Rectal smooth muscle tissue (tissue), 1 donor: Measurements from ENCODE around the gene CAPZA3.
"Not testable (repeated sequence)": the region's sequence is repeated elsewhere in the genome, so short reads cannot be mapped to it uniquely, and the experiment has no call there.

ENCODE experiments used
- H3K27ac ChIP-seq: one replicate; pipeline ENCODE4 v1.7.0; 2013; ENCODE audit warnings: low read depth, low read length, inconsistent platforms
- H3K27me3 ChIP-seq: one replicate; pipeline ENCODE4 v1.7.0; 2013; ENCODE audit warnings: low read length; ENCODE audit not compliant: control insufficient read depth, insufficient read depth
- H3K36me3 ChIP-seq: one replicate; pipeline ENCODE4 v1.7.0; 2013; ENCODE audit warnings: low read length; ENCODE audit not compliant: control insufficient read depth, insufficient read depth
- H3K4me1 ChIP-seq: one replicate; pipeline ENCODE4 v1.7.0; 2013; ENCODE audit warnings: low read length; ENCODE audit not compliant: control insufficient read depth, insufficient read depth
- H3K4me3 ChIP-seq: one replicate; pipeline ENCODE4 v1.7.0; 2013; ENCODE audit warnings: low read length
- H3K9ac ChIP-seq: one replicate; pipeline ENCODE4 v1.7.0; 2013; ENCODE audit warnings: low read length

CAPZA3 gene, protein sequence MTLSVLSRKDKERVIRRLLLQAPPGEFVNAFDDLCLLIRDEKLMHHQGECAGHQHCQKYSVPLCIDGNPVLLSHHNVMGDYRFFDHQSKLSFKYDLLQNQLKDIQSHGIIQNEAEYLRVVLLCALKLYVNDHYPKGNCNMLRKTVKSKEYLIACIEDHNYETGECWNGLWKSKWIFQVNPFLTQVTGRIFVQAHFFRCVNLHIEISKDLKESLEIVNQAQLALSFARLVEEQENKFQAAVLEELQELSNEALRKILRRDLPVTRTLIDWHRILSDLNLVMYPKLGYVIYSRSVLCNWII

DNA sequence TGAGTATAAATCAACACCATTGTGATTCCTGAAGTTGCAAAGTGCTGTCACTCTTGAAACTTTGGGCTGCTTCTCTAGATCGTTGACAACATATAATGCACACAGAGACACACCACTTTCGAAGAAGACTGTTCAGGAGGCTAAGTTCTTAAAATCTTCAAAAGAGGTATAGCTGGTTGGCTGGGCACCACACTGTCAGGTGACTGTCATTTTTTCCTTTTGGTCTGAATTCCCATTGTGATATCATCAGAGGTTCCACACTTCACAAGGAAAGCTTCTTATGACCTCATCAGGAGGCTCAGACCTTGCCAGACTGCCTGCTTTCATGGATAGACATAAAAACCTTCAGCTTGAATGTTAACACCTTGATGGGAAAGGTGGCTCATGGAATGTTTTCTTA, at the start of gene CAPZA3, which contains the start of gene PLCZ1:
Gene CAPZA3, plus strand, starts transcription at position 301 of the 400 bp plus-strand sequence. CDS start 150 bp downstream, outside the sequence.
Gene PLCZ1, minus strand, starts transcription at position 194 of the 400 bp plus-strand sequence. CDS start 641 bp downstream, outside the sequence.
- Histone ChIP-seq H3K9ac (no peak within 1 kb of the TSS), H3K4me3 (no peak within 1 kb of the TSS), H3K27ac (no peak within 1 kb of the TSS), H3K4me1 (no peaks in the 10 kb centered on the region), H3K36me3 (no peaks in the 10 kb centered on the region), H3K27me3 (no peaks in the 10 kb centered on the region)

DNA sequence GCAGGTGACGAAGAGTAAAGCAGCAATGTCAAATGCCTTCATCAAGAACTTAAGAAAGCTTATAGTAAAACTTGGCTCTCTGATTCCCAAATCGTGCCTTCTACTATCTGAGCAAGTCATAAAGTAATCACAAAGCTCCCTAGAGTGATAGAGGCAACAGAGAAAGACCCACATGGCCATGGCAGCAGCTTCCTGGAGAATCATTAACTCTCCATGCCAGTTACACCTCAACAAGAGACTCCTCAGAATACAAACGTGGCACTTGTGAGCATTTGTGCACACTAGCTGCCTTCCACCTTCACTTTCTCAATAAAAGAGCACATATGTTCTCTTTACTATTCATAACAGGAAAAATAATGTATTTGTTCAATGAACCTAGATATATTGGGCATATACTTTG, 48.1 kb upstream of the CAPZA3 start:
- Histone ChIP-seq H3K27ac (no peak overlapping the region), H3K4me3 (no peak overlapping the region), H3K4me1 (no peaks in the 10 kb centered on the region), H3K36me3 (no peaks in the 10 kb centered on the region), H3K9ac (no peak overlapping the region), H3K27me3 (no peaks in the 10 kb centered on the region)

DNA sequence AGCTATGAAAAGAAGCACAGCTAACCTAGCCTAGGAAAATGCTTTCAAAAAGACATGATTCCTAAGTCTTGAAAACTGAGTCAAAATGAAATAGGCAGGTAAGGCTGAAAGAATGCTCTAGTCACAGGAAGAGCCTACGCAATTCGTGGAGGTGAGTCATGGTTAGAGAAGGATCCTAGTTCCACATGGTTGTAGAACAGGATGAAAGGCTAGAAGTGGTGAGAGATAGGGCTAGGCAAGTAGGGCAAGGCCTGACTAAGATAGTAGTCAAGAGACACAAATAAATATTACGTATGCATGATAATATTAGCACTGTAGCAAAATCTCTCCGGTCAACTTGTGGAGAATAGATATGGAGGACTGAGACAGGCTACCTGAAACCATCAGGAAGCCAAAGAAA, 47.3 kb upstream of the CAPZA3 start:
- H3K4me1 ChIP-seq = no peaks in the 10 kb centered on the region
- no peaks in the 10 kb centered on the region for H3K36me3 ChIP-seq
- no peaks in the 10 kb centered on the region for H3K27me3 ChIP-seq
- H3K27ac ChIP-seq = no peak overlapping the region
- no peak overlapping the region for H3K9ac ChIP-seq
- no peak overlapping the region for H3K4me3 ChIP-seq

DNA sequence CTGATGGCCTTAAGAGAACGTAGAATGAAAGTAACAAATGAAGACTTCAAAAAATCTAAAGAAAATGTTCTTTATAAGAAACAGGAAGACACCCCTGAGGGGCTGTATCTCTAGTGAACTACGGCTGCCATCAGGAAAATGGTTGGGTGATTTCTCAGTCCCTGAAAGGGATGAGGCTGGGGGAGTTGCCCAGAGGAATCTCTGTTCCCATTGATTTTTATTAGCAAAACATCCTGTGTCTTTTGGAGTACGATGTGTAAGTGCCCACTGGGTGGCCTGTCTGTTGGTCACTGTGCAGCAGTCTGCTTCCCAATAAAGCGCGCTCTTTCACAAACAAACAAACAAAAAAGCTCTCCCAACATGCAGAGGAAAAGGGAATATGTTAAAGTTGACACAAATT, 43.9 kb upstream of the CAPZA3 start:
- H3K27me3 ChIP-seq, H3K4me1 ChIP-seq, H3K36me3 ChIP-seq, H3K27ac ChIP-seq, H3K4me3 ChIP-seq, H3K9ac ChIP-seq: not testable (repeated sequence)

DNA sequence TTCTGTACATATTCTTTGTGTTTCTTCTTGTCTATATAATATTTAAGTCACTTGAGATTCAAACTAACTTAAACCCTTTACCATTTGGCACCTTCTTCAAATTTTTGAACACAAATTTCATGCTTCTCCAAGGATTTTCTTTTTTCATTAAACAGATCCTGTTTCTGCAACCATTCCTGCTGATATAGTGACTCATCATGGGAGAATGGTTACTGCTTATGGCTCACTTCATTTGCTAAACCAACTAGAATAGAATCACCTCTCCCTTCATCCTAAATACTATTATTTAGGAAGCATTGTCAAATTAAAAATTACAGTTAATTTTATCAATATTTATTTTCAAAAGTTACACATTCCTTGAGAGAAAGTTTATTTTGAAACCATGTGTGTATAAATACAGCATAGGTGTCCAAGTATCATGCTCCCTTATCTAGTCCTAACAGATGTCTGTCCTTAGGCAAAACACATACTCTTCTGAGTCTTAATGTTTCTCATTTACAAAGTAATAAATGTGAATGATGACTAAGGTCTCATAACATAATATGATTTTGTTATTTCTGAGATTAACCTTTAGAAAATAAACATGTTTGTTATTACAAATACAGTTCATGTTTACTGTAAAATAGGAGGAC, 40.8 kb upstream of the CAPZA3 start:
- H3K4me3 ChIP-seq = no peak overlapping the region
- H3K27ac ChIP-seq = no peak overlapping the region

DNA sequence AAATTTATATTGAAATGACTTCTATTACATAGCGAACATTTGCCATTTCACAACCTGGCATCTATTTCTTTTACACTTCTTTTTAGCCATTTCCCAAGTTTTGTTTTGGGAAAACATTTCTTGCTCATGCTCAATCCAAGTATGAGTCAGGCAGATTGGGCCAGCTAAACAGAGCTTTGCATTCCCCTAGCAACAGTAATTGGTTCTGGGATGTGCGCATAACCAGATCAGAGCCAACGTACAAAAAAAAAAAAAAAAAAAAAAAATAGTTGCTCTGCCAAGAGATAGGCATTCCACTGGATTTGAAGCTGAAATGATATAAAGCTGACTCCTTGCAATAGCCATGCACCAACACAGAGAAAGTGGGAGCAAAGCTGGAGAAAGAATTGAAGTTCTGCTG, 37.6 kb upstream of the CAPZA3 start:
- no peaks in the 10 kb centered on the region for H3K4me1 ChIP-seq
- no peak overlapping the region for H3K4me3 ChIP-seq
- H3K36me3 ChIP-seq = no peaks in the 10 kb centered on the region
- no peak overlapping the region for H3K27ac ChIP-seq
- no peak overlapping the region for H3K9ac ChIP-seq
- H3K27me3 ChIP-seq = no peaks in the 10 kb centered on the region

More for the DNA sequence above, 40.8 kb upstream of the CAPZA3 start:
- no peaks in the 10 kb centered on the region for H3K4me1 ChIP-seq
- no peak overlapping the region for H3K9ac ChIP-seq
- no peaks in the 10 kb centered on the region for H3K36me3 ChIP-seq
- no peaks in the 10 kb centered on the region for H3K27me3 ChIP-seq

DNA sequence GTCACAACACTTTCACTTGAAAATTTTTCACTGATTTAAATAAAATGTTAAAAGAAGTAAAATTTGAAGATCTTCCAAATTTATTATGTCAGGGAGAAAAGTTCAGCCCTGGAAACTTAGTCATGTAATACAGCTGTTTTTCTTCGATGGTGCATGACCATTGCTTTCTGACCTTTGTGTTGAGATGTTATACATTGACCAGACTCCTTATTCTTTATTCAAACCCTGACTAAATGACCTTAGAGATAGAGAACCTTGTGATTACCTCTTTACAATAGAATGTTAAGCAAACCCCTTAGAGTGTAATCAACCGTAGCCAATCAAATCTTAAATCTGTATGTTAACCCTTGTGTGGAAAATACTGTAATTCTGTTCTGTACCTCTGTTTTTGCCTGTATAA, 34.6 kb upstream of the CAPZA3 start:
- no peak overlapping the region for H3K4me3 ChIP-seq
- H3K27me3 ChIP-seq = no peaks in the 10 kb centered on the region
- no peak overlapping the region for H3K27ac ChIP-seq
- no peak overlapping the region for H3K9ac ChIP-seq
- no peaks in the 10 kb centered on the region for H3K4me1 ChIP-seq
- H3K36me3 ChIP-seq = no peaks in the 10 kb centered on the region

DNA sequence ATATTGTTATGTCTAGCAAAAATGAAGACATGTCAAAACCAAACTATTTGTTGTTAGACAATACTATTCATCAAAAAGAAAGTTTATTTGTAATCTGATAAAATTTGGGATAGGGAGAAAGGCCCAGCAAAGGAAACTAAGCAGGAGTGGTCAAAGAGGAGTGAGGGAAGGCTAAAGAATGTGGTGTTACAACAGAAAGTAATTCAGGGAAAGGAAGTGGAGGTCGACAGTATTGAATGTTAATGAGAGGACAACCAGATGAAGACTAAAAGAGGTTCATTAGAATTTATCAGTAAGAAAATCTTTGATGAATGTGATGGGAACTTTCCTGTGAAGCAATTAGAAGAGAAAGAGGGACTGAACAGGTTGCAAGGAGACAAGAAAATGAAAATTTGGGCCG, 34.0 kb upstream of the CAPZA3 start:
- Histone ChIP-seq H3K36me3 (no peaks in the 10 kb centered on the region), H3K27me3 (no peaks in the 10 kb centered on the region), H3K4me1 (no peaks in the 10 kb centered on the region), H3K4me3 (no peak overlapping the region), H3K27ac (no peak overlapping the region), H3K9ac (no peak overlapping the region)

DNA sequence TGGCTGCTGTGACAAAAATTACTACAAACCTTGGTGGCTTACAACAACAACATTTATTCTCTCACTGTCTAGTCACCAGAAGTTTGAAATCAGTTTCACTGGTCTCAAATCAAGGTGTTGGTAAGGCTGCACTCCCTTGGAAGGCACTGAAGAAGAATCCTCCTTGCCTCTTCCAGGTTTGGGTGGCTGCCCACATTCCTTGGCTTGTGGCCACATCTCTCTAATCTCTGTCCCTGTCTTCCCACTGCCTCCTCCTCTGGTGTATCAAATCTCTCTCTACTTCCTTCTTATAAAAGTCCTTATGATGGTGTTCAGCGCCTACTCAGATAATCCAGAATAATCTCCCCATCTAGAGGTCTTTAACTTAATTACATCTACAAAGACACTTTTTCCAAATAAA, 31.1 kb upstream of the CAPZA3 start:
- H3K36me3 ChIP-seq = no peaks in the 10 kb centered on the region
- no peaks in the 10 kb centered on the region for H3K27me3 ChIP-seq
- no peak overlapping the region for H3K27ac ChIP-seq
- H3K4me3 ChIP-seq = no peak overlapping the region
- no peak overlapping the region for H3K9ac ChIP-seq
- no peaks in the 10 kb centered on the region for H3K4me1 ChIP-seq

DNA sequence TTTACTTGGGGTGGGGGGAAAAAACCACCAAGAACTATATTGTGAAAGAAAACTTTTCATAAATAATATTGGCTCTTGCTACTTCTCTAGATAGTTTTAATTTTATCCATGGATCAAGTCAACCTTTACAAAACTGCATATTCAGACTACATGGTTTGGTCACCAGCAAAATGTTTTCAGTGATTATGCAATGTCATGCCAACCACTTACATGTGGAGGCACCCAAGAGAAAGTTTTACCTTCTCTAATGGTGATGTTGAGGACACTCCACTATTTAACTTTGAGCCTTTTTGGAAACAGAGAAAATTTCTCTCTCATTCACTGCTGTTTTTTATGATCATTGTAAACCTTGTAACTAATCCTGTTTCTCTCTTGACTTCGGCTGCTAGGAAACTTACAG, 21.7 kb upstream of the CAPZA3 start:
- H3K9ac ChIP-seq = no peak overlapping the region
- H3K4me3 ChIP-seq = no peak overlapping the region
- no peaks in the 10 kb centered on the region for H3K27me3 ChIP-seq
- H3K4me1 ChIP-seq = no peaks in the 10 kb centered on the region
- H3K36me3 ChIP-seq = no peaks in the 10 kb centered on the region
- H3K27ac ChIP-seq = no peak overlapping the region

DNA sequence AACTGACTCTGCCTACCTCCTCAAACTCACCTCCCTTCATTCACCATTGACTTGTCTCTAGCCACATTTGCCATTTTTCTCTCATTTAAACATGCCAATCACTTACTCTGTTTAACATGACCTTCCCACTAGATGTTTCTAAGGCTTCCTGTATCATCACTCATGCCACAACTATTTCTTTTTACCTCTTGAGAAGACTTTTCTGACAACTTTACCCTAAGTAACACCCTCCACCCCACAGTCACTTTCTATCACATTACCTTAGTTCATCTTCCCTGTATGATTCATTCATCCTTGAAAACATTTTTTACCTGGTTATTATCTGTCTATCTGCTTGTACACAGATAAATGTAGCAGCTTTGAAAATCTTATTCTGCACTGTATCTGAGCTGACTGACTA, 19.5 kb upstream of the CAPZA3 start:
- H3K27me3 ChIP-seq = no peaks in the 10 kb centered on the region

DNA sequence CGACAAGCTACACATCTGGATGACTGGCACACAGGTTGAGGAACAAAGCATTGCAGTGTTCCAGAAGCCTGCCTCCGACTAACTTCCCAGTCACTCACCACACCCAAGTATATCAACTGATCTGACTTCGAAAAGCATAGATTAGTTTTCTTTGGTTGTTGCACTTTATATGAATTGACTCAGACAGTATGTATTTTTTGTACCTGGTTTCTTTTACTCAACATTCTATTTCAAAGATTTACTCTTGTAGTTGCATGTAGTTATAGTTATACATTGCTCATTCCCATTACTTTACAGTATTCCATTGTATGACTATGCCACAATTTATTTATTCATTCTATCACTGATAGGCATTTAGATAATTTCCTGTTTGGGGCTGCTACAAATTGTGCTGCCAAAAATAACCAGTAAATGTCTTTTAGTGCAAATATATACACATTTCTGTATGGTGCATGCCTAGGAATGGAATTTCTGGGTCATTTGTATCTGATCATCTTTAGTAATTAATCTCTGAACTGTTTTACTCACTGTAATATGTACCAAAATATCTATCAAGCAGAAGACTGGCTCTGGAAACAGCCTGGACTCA, 17.9 kb upstream of the CAPZA3 start:
- no peak overlapping the region for H3K9ac ChIP-seq
- H3K27me3 ChIP-seq = no peaks in the 10 kb centered on the region
- no peaks in the 10 kb centered on the region for H3K36me3 ChIP-seq
- no peak overlapping the region for H3K27ac ChIP-seq
- H3K4me3 ChIP-seq = no peak overlapping the region
- H3K4me1 ChIP-seq = no peaks in the 10 kb centered on the region

More for the DNA sequence above, 19.5 kb upstream of the CAPZA3 start:
- Histone ChIP-seq H3K36me3 (no peaks in the 10 kb centered on the region), H3K4me3 (no peak overlapping the region), H3K9ac (no peak overlapping the region), H3K4me1 (no peaks in the 10 kb centered on the region), H3K27ac (no peak overlapping the region)
